Eye (tissue), 1 donor: ENCODE measurements around the gene NPY.
"Not testable (repeated sequence)": the region's sequence is repeated elsewhere in the genome, so short reads cannot be mapped to it uniquely, and the experiment has no call there.

ENCODE experiments used
- DNase-seq: peaks from one replicate; pipeline ENCODE4 v3.0.0-alpha.2; 2015

NPY gene

GRCh38 chr7:24283897-24284698, at the start of gene NPY:
NPY (plus strand) TSS chr7:24284190; CDS start chr7:24285241, 1,051 bp downstream.
- peak; percentile 66 for DNase-seq

GRCh38 chr7:24239260-24239659, 44.7 kb upstream of the NPY start:
- no peak for DNase-seq

- DNase-seq, result no peak
These were observed 42.8 kb upstream of the NPY start for GRCh38 chr7:24241206-24241605.

- DNase-seq, result no peak
These were observed 39.4 kb upstream of the NPY start for GRCh38 chr7:24244554-24244953.

- DNase-seq, result no peak
These were observed 38.6 kb upstream of the NPY start for GRCh38 chr7:24245362-24245761.

GRCh38 chr7:24249266-24249665, 34.7 kb upstream of the NPY start:
- DNase-seq, result no peak

- DNase-seq, result no peak
These were observed 32.4 kb upstream of the NPY start for GRCh38 chr7:24251568-24251967.

GRCh38 chr7:24255139-24255538, 28.9 kb upstream of the NPY start:
- DNase-seq, result no peak

GRCh38 chr7:24258324-24258723, 25.7 kb upstream of the NPY start:
- DNase-seq, result not testable (repeated sequence)

GRCh38 chr7:24271938-24272337, 12.1 kb upstream of the NPY start:
- no peak for DNase-seq

- DNase-seq, result no peak
These were observed 4.5 kb upstream of the NPY start for GRCh38 chr7:24279512-24279911.

- DNase-seq, result peak; percentile 57
These were observed 465 bp upstream of the NPY start for GRCh38 chr7:24283554-24283896.

- DNase-seq, result peak; percentile 45
These were observed 913 bp downstream of the NPY start for GRCh38 chr7:24284699-24285506.

- DNase-seq, result peak; percentile 73
These were observed 6.1 kb downstream of the NPY start for GRCh38 chr7:24290004-24290641.

GRCh38 chr7:24291271-24291670, 7.3 kb downstream of the NPY start:
- DNase-seq, result peak; percentile 15

- DNase-seq, result no peak
These were observed 13.4 kb downstream of the NPY start for GRCh38 chr7:24297362-24297761.

GRCh38 chr7:24298696-24299095, 14.7 kb downstream of the NPY start:
- peak; percentile 58 for DNase-seq

- no peak for DNase-seq
These were observed 15.2 kb downstream of the NPY start for GRCh38 chr7:24299192-24299591.

- DNase-seq, result no peak
These were observed 17.7 kb downstream of the NPY start for GRCh38 chr7:24301703-24302102.

GRCh38 chr7:24304494-24305095, 20.6 kb downstream of the NPY start:
- no peak for DNase-seq

- DNase-seq, result no peak
These were observed 23.3 kb downstream of the NPY start for GRCh38 chr7:24307326-24307725.

- DNase-seq, result no peak
These were observed 28.6 kb downstream of the NPY start for GRCh38 chr7:24312588-24312987.

GRCh38 chr7:24313777-24314176, 29.8 kb downstream of the NPY start:
- no peak for DNase-seq
